GM23338 (cell line): ENCODE results near the gene PDIA5. TPM values are rescaled to one million over a fixed set of nuclear protein-coding genes. Genes with fewer than 3 reads are reported as not detected.

Experiments used
- ATAC-seq: fragments of 200-7000 bp; cut with Tn5 transposase; 3 replicates; pipeline ENCODE4 v1.9.1; 2020
- DNase-seq: peaks from one replicate; pipeline ENCODE4 v3.0.0-alpha.2; 2015; ENCODE audit warnings: low spot score
- H2AFZ ChIP-seq: fragments of 200-600 bp; sonication (generic); 2 replicates; pipeline ENCODE4 v1.8.0; 2016; ENCODE audit warnings: antibody characterized with exemption, mild to moderate bottlenecking, moderate library complexity
- H3F3A ChIP-seq: fragments of 200-600 bp; sonication (generic); replicated peaks from 2 replicates; pipeline ENCODE4 v1.8.0; 2017; ENCODE audit warnings: antibody characterized with exemption, mixed run types, low read depth
- H3K27ac ChIP-seq: fragments of 200-600 bp; sonication (generic); 2 replicates; pipeline ENCODE4 v1.6.1; 2016; ENCODE audit warnings: low read depth
- H3K27me3 ChIP-seq: fragments of 200-600 bp; sonication (generic); 2 replicates; pipeline ENCODE4 v1.8.0; 2016; ENCODE audit warnings: mild to moderate bottlenecking, mixed run types, moderate library complexity; ENCODE audit not compliant: insufficient read depth
- H3K36me3 ChIP-seq: fragments of 200-600 bp; sonication (generic); 2 replicates; pipeline ENCODE4 v1.8.0; 2016; ENCODE audit warnings: mild to moderate bottlenecking; ENCODE audit not compliant: insufficient read depth
- H3K4me1 ChIP-seq: fragments of 200-600 bp; sonication (generic); 2 replicates; pipeline ENCODE4 v1.8.0; 2016; ENCODE audit warnings: mild to moderate bottlenecking, moderate library complexity; ENCODE audit not compliant: insufficient read depth
- H3K4me2 ChIP-seq: fragments of 200-600 bp; sonication (generic); 2 replicates; pipeline ENCODE4 v1.7.1; 2017; ENCODE audit warnings: mixed run types
- H3K4me3 ChIP-seq: fragments of 200-600 bp; sonication (generic); 2 replicates; pipeline ENCODE4 v1.6.1; 2016; ENCODE audit warnings: mixed run types
- H3K79me2 ChIP-seq: fragments of 200-600 bp; sonication (generic); replicated peaks from 2 replicates; pipeline ENCODE4 v1.8.0; 2017; ENCODE audit warnings: mild to moderate bottlenecking; ENCODE audit not compliant: insufficient read depth
- H3K9me2 ChIP-seq: fragments of 200-600 bp; sonication (generic); 2 replicates; pipeline ENCODE4 v1.8.0; 2017; ENCODE audit not compliant: insufficient read depth
- H4K20me1 ChIP-seq: fragments of 200-600 bp; sonication (generic); replicated peaks from 2 replicates; pipeline ENCODE4 v1.8.0; 2017; ENCODE audit warnings: mild to moderate bottlenecking; ENCODE audit not compliant: insufficient read depth
- H3K27ac Mint-ChIP-seq: 2 replicates; pipeline ENCODE4 v1.8.0; 2020; ENCODE audit warnings: inconsistent platforms, mild to moderate bottlenecking, moderate library complexity, mixed read lengths
- H3K27me3 Mint-ChIP-seq: 3 replicates; pipeline ENCODE4 v1.8.0; 2022; ENCODE audit warnings: low read depth, mild to moderate bottlenecking, moderate library complexity, mixed read lengths, inconsistent platforms; ENCODE audit not compliant: insufficient read depth, poor library complexity
- H3K36me3 Mint-ChIP-seq: 3 replicates; pipeline ENCODE4 v1.8.0; 2021; ENCODE audit warnings: low read depth, mild to moderate bottlenecking, inconsistent platforms, moderate library complexity, mixed read lengths
- H3K4me1 Mint-ChIP-seq: 3 replicates; pipeline ENCODE4 v1.8.0; 2020; ENCODE audit warnings: mild to moderate bottlenecking, inconsistent platforms, mixed read lengths
- H3K4me3 Mint-ChIP-seq: 3 replicates; pipeline ENCODE4 v1.8.0; 2021; ENCODE audit warnings: moderate library complexity, mild to moderate bottlenecking, inconsistent platforms, mixed read lengths
- H3K9me3 Mint-ChIP-seq: 3 replicates; pipeline ENCODE4 v1.8.0; 2020; ENCODE audit warnings: moderate library complexity, mild to moderate bottlenecking, inconsistent platforms, mixed read lengths
- EZH2 ChIP-seq: fragments of 200-600 bp; sonication (generic); IDR thresholded peaks from one replicate; pipeline ENCODE4 v1.8.0; 2017; ENCODE audit warnings: antibody characterized with exemption, mild to moderate bottlenecking, low read depth; ENCODE audit not compliant: unreplicated experiment
- NANOG ChIP-seq: IDR thresholded peaks from 2 replicates; pipeline ENCODE4 v1.6.1; 2016; ENCODE audit warnings: antibody characterized with exemption, borderline replicate concordance
- POLR2AphosphoS5 ChIP-seq: IDR thresholded peaks from 2 replicates; pipeline ENCODE4 v1.6.1; 2016; ENCODE audit warnings: antibody characterized with exemption, low read depth
- ZNF114 ChIP-seq: fragments of 250-450 bp; sonication (Bioruptor Pico); IDR thresholded peaks from 2 replicates; pipeline ENCODE4 v1.5.0; 2020; ENCODE audit warnings: mild to moderate bottlenecking, moderate library complexity
- polyA plus RNA-seq: library from polyadenylated mRNA; unstranded; fragments of >200 nt; fragmentation: Nextera tagmentation; extraction: Ambion mirVana; gene quantifications from 2 replicates; pipeline ENCODE4 v1.2.1, GENCODE V29; 2016
- total RNA-seq: library from RNA; depleted of rRNA; stranded (reverse); fragments of >200 nt; shearing (Covaris generic); gene quantifications from 2 replicates; pipeline ENCODE4 v1.2.3, GENCODE V29; 2014
- TF ChIP-seq, protein P1 (sequence below): IDR thresholded peaks from 2 replicates; pipeline ENCODE4 v1.6.1; 2016; ENCODE audit warnings: antibody characterized with exemption
- TF ChIP-seq, protein P2 (sequence below): IDR thresholded peaks from one replicate; pipeline ENCODE4 v1.6.1; 2018; ENCODE audit warnings: antibody characterized with exemption; ENCODE audit not compliant: unreplicated experiment

PDIA5 gene
- total and polyA plus RNA-seq, 2 experiments from 2014 or later = 22.9 to 28.1 TPM

DNA sequence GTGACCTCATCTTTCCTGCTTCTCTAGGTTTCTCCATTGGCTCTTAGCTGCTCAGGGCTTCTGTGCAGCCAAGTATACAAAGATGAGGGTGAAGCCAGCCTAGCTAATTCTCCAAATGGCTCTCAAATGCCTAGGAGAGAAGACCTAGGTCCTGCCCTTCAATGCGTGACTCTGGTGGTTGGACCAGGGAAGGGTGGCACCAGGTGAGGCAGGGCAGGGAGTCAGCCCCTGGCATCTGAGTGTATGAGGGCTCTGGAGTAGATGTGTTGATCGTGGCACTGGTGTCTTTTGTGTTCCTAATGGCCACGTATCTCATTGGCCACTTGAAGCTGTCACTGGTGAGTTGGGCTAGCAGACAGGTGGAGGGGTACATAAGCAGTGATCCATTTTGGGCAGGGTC lies 59.8 kb downstream of the PDIA5 start (continued):
- no peak for TF ChIP-seq EZH2
- TF ChIP-seq NANOG = no peak
- TF ChIP-seq ZNF114 (CRISPR knock-in tag) = no peak
- TF ChIP-seq, protein P1, sequence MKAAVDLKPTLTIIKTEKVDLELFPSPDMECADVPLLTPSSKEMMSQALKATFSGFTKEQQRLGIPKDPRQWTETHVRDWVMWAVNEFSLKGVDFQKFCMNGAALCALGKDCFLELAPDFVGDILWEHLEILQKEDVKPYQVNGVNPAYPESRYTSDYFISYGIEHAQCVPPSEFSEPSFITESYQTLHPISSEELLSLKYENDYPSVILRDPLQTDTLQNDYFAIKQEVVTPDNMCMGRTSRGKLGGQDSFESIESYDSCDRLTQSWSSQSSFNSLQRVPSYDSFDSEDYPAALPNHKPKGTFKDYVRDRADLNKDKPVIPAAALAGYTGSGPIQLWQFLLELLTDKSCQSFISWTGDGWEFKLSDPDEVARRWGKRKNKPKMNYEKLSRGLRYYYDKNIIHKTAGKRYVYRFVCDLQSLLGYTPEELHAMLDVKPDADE = no peak
- no peak for TF ChIP-seq POLR2AphosphoS5

GRCh38 chr3:123129092-123129491 lies 62.3 kb downstream of the PDIA5 start:
- H3K27ac Mint-ChIP-seq = no peak overlapping the region
- H3K36me3 Mint-ChIP-seq = peaks cover 14% of the 10 kb centered on the region; the same call in 2 of the 3 replicates
- DNase-seq (no peak), ATAC-seq (no peak)
- H3K27me3 Mint-ChIP-seq = peaks cover 3% of the 10 kb centered on the region
- Histone ChIP-seq H3K27ac (no peak overlapping the region), H2AFZ (no peak overlapping the region), H3K36me3 (peaks cover 19% of the 10 kb centered on the region; the same call in 1 of the 2 replicates), H3K9me2 (no peaks in the 10 kb centered on the region), H3K4me3 (no peak overlapping the region), H3K27me3 (no peaks in the 10 kb centered on the region), H3K79me2 (no peaks in the 10 kb centered on the region), H4K20me1 (peaks cover 3% of the 10 kb centered on the region; the same call in 1 of the 2 replicates), H3K4me2 (no peak overlapping the region), H3K4me1 (peaks cover 10% of the 10 kb centered on the region), H3F3A (no peaks in the 10 kb centered on the region)
- no peaks in the 10 kb centered on the region for H3K9me3 Mint-ChIP-seq
- TF ChIP-seq ZNF114 (CRISPR knock-in tag) (no peak), EZH2 (no peak)
- TF ChIP-seq, protein P2, sequence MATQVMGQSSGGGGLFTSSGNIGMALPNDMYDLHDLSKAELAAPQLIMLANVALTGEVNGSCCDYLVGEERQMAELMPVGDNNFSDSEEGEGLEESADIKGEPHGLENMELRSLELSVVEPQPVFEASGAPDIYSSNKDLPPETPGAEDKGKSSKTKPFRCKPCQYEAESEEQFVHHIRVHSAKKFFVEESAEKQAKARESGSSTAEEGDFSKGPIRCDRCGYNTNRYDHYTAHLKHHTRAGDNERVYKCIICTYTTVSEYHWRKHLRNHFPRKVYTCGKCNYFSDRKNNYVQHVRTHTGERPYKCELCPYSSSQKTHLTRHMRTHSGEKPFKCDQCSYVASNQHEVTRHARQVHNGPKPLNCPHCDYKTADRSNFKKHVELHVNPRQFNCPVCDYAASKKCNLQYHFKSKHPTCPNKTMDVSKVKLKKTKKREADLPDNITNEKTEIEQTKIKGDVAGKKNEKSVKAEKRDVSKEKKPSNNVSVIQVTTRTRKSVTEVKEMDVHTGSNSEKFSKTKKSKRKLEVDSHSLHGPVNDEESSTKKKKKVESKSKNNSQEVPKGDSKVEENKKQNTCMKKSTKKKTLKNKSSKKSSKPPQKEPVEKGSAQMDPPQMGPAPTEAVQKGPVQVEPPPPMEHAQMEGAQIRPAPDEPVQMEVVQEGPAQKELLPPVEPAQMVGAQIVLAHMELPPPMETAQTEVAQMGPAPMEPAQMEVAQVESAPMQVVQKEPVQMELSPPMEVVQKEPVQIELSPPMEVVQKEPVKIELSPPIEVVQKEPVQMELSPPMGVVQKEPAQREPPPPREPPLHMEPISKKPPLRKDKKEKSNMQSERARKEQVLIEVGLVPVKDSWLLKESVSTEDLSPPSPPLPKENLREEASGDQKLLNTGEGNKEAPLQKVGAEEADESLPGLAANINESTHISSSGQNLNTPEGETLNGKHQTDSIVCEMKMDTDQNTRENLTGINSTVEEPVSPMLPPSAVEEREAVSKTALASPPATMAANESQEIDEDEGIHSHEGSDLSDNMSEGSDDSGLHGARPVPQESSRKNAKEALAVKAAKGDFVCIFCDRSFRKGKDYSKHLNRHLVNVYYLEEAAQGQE = no peak
- TF ChIP-seq, protein P1 = no peak
- H3K4me1 Mint-ChIP-seq = peaks cover 10% of the 10 kb centered on the region
- no peak overlapping the region for H3K4me3 Mint-ChIP-seq

- no peak overlapping the region for H3K4me3 ChIP-seq
- Mint-ChIP-seq H3K9me3 (no peaks in the 10 kb centered on the region), H3K27ac (no peak overlapping the region), H3K36me3 (peaks cover 14% of the 10 kb centered on the region; the same call in 2 of the 3 replicates), H3K27me3 (peaks cover 3% of the 10 kb centered on the region), H3K4me3 (no peak overlapping the region), H3K4me1 (peaks cover 10% of the 10 kb centered on the region)
- peaks cover 10% of the 10 kb centered on the region for H3K4me1 ChIP-seq
- DNase-seq (no peak), ATAC-seq (no peak)
- no peak overlapping the region for H2AFZ ChIP-seq
- no peaks in the 10 kb centered on the region for H3K79me2 ChIP-seq
- peaks cover 19% of the 10 kb centered on the region; the same call in 1 of the 2 replicates for H3K36me3 ChIP-seq
- H3K4me2 ChIP-seq = no peak overlapping the region
- no peaks in the 10 kb centered on the region for H3F3A ChIP-seq
- H3K27me3 ChIP-seq = no peaks in the 10 kb centered on the region
- no peak overlapping the region for H3K27ac ChIP-seq
- no peaks in the 10 kb centered on the region for H3K9me2 ChIP-seq
- peaks cover 3% of the 10 kb centered on the region; the same call in 1 of the 2 replicates for H4K20me1 ChIP-seq
- TF ChIP-seq, protein P2 = no peak
Measured at GRCh38 chr3:123129532-123129931, 62.7 kb downstream of the PDIA5 start.
